Tibial nerve (tissue), 4 donors: Measurements from ENCODE around the gene TMEM151B. TPM values are rescaled to one million over a fixed set of nuclear protein-coding genes. Genes with fewer than 3 reads are reported as not detected.
"Not testable (repeated sequence)": the region's sequence is repeated elsewhere in the genome, so short reads cannot be mapped to it uniquely, and the experiment has no call there.

ENCODE experiments used
- DNase-seq, 2 donors: peaks; one replicate each; pipeline ENCODE4 v3.0.0-alpha.2; 2019; ENCODE audit warnings: low spot score in 2 of 2
- H3K27ac ChIP-seq, 4 donors: fragments of 200-600 bp; sonication (generic) in 3 of 4; one replicate each; pipeline ENCODE4 v1.5.1; 2017 to 2019; ENCODE audit warnings: mild to moderate bottlenecking in 1 of 4
- H3K27me3 ChIP-seq, 2 donors: fragments of 200-600 bp; sonication (generic) in 1 of 2; one replicate each; pipeline versions ENCODE4 v1.5.1 to v1.6.0; 2017 to 2019
- H3K36me3 ChIP-seq, 3 donors: fragments of 200-600 bp; sonication (generic); one replicate each; pipeline ENCODE4 v1.5.1; 2018 to 2019
- H3K4me1 ChIP-seq, 4 donors: fragments of 200-600 bp; sonication (generic) in 3 of 4; one replicate each; pipeline ENCODE4 v1.5.1; 2017 to 2019
- H3K4me3 ChIP-seq, 4 donors: fragments of 200-600 bp; sonication (generic) in 3 of 4; one replicate each; pipeline ENCODE4 v1.5.1; 2017 to 2019; ENCODE audit warnings: mild to moderate bottlenecking in 1 of 4, moderate library complexity in 1 of 4
- H3K9me3 ChIP-seq, 4 donors: fragments of 200-600 bp; sonication (generic) in 3 of 4; one replicate each; pipeline ENCODE4 v1.5.1; 2017 to 2019
- EP300 ChIP-seq, 2 donors: sonication (generic); formaldehyde crosslinking; IDR thresholded peaks; one replicate each; pipeline ENCODE4 v1.6.1; 2017; ENCODE audit warnings: antibody characterized with exemption in 2 of 2, mild to moderate bottlenecking in 1 of 2
- POLR2A ChIP-seq, 2 donors: fragments of 450-650 bp; IDR thresholded peaks; one replicate each; pipeline ENCODE4 v1.6.1; 2017; ENCODE audit warnings: antibody characterized with exemption in 2 of 2, mild to moderate bottlenecking in 2 of 2, moderate library complexity in 2 of 2
- WGBS, 2 donors: methylation state at CpG; one replicate each; pipeline ENCODE4 v1.1.5; 2018; 5-methylcytosine and 5-hydroxymethylcytosine counted together
- total RNA-seq, 4 donors: library from RNA; depleted of rRNA; stranded (reverse); fragments of >200 nt; gene quantifications; one replicate each; pipeline ENCODE4 v1.1.0, GENCODE V29; 2016
- TF ChIP-seq, protein P1 (sequence below), 5 experiments: fragments of 200-600 bp in 3 of 5; fragments of 450-650 bp in 2 of 5; sonication (generic) in 3 of 5; IDR thresholded peaks; one replicate each; pipeline ENCODE4 v1.5.1; 2016 to 2019; ENCODE audit warnings: antibody characterized with exemption in 5 of 5, mild to moderate bottlenecking in 3 of 5, moderate library complexity in 2 of 5

The TMEM151B gene
- total RNA-seq, 4 donors from 2014 or later: 0.42 TPM; not detected in 3

DNA sequence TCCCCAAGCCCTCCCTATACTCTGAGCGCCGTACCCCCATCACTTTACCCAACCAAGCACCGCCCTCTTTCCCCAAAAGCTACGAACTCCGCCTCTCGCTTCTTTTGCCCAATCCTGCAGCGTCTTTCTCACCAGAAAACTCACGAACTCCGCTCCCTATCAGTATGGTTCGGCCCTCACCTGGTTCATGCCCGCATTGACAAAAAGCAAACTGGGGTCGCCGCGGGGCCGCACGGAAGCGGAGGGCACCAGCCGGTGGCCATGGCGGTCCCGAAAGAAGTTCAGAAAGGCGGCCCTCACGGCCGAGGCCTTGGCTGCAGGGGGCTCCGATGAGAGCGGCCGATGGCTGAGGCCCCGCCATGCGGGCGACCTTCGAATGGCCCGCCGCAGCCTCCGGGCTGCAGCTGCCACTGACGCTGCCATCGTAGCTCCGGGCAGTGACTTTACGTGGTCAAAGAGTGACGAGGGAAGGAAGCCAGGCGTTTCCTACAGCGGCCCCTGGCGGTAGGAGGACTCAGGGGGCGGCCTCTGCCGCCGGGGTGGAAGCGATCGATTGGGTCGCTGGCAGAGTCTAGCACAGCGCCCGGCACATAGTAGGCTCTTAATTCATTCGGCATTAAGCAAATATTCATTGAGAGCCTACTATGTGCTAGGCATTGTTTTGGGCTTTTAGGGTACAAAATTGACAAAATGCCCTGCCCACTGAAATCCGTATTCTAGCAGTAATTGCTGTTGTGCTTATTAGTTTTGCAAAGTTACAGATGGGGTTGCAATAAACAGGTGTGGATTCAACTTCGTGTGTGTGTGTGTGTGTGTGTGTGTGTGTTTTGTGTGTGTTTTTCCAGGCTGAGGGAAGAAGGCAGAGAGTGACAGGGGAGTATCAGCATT, 42.9 kb downstream of the TMEM151B start, which contains the start of gene AARS2:
Gene AARS2, minus strand, starts transcription at position 447 of the 888 bp plus-strand sequence. Its CDS starts 24 bp downstream, at position 423.
- H3K27me3 ChIP-seq: no peaks in the 10 kb centered on the region
- TF ChIP-seq POLR2A (IDR thresholded peaks at IDR 0.05): peak in 1 of 2 donors; percentile 37
- TF ChIP-seq, protein P1, sequence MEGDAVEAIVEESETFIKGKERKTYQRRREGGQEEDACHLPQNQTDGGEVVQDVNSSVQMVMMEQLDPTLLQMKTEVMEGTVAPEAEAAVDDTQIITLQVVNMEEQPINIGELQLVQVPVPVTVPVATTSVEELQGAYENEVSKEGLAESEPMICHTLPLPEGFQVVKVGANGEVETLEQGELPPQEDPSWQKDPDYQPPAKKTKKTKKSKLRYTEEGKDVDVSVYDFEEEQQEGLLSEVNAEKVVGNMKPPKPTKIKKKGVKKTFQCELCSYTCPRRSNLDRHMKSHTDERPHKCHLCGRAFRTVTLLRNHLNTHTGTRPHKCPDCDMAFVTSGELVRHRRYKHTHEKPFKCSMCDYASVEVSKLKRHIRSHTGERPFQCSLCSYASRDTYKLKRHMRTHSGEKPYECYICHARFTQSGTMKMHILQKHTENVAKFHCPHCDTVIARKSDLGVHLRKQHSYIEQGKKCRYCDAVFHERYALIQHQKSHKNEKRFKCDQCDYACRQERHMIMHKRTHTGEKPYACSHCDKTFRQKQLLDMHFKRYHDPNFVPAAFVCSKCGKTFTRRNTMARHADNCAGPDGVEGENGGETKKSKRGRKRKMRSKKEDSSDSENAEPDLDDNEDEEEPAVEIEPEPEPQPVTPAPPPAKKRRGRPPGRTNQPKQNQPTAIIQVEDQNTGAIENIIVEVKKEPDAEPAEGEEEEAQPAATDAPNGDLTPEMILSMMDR (IDR thresholded peaks at IDR 0.05): peak; percentile 92 to 98 (median 95)
- peak; percentile 65 to 88 for TF ChIP-seq EP300 (IDR thresholded peaks at IDR 0.05)
- H3K36me3 ChIP-seq: peaks cover 0 to 37% (median 19%) of the 10 kb centered on the region in 3 donors
- peaks cover 0 to 15% (median 9%) of the 10 kb centered on the region in 4 donors for H3K4me1 ChIP-seq
- no peaks in the 10 kb centered on the region for H3K9me3 ChIP-seq
- peak within 1 kb of the TSS; percentile 37 to 84 (median 81) for H3K27ac ChIP-seq
- DNase-seq: peak; percentile 64 to 82
- WGBS, 2 donors: 4 to 5% methylated on average over 31 to 42 of the region's 52 CpGs
- peak within 1 kb of the TSS; percentile 69 to 84 (median 77) for H3K4me3 ChIP-seq

- not testable (repeated sequence) for H3K27me3 ChIP-seq
- 90% methylated on average over 8 of the region's 8 CpGs for WGBS, 2 donors
Measured at GRCh38 chr6:44314657-44315056, 44.4 kb downstream of the TMEM151B start.

GRCh38 chr6:44315516-44315915, 45.3 kb downstream of the TMEM151B start:
- no peak for TF ChIP-seq POLR2A (IDR thresholded peaks at IDR 0.05)
- TF ChIP-seq EP300 (IDR thresholded peaks at IDR 0.05): no peak
- TF ChIP-seq, protein P1 (IDR thresholded peaks at IDR 0.05): no peak
- Histone ChIP-seq H3K36me3 (peaks cover 0 to 13% (median 11%) of the 10 kb centered on the region in 3 donors), H3K4me3 (no peak overlapping the region), H3K27me3 (no peaks in the 10 kb centered on the region), H3K27ac (no peak overlapping the region), H3K9me3 (peaks cover 0 to 3% (median 0%) of the 10 kb centered on the region in 4 donors), H3K4me1 (peaks cover 0 to 15% (median 9%) of the 10 kb centered on the region in 4 donors)
- 79 to 80% methylated on average over 3 of the region's 3 CpGs for WGBS, 2 donors
- DNase-seq: no peak

More at GRCh38 chr6:44314657-44315056, 44.4 kb downstream of the TMEM151B start:
- DNase-seq, H3K27ac ChIP-seq, H3K9me3 ChIP-seq, H3K4me3 ChIP-seq: not testable (repeated sequence)
- H3K4me1 ChIP-seq: peaks cover 0 to 15% (median 9%) of the 10 kb centered on the region in 4 donors
- H3K36me3 ChIP-seq: peaks cover 0 to 22% (median 18%) of the 10 kb centered on the region in 3 donors

DNA sequence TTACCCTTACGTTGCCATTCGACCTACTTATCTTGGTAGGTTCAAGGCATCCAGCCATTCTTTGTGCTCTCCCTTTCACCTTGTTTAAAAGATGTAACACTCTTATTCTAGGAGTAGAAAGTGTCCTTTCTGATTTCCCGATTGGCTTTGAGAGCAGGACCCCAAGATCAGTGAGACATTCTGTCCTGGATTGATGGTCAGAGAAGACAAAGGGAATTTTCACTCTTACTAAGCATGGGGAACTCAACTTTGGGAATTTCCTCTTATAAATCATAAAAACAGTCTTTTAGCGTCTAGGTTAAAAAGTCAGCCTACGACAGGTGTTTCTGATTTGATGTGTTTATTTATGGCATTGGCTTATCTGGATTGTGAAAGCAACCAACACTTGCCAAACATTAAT, 45.7 kb downstream of the TMEM151B start:
- no peak for DNase-seq
- WGBS, 2 donors: 70 to 79% methylated on average over 5 of the region's 5 CpGs
- Histone ChIP-seq H3K4me3 (no peak overlapping the region), H3K27ac (no peak overlapping the region), H3K36me3 (peaks cover 0 to 9% (median 6%) of the 10 kb centered on the region in 3 donors), H3K4me1 (peaks cover 0 to 15% (median 9%) of the 10 kb centered on the region in 4 donors), H3K9me3 (peaks cover 0 to 3% (median 0%) of the 10 kb centered on the region in 4 donors), H3K27me3 (no peaks in the 10 kb centered on the region)
- TF ChIP-seq POLR2A (IDR thresholded peaks at IDR 0.05) (no peak), EP300 (IDR thresholded peaks at IDR 0.05) (no peak)
- TF ChIP-seq, protein P1 (IDR thresholded peaks at IDR 0.05): no peak

DNA sequence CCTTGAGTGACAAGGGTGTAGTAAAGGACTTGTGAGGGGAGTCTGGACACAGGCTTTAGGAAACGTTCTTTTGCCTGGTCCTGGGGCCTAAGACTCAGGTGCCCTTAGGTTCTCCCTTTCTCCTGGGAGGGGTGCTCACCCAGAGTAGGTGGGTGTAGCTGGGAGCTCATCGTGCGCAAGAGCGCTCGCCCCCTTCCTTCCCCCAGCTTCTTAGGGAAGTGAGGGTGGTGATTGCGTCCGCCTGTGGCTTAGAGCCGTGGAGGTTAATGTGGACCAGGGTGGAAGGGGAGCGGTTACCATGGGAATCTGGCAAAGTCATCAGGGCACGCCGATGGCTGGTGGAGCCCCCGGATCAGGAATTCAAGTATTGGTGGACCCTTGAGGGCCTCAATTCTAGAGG, 46.2 kb downstream of the TMEM151B start:
- Histone ChIP-seq H3K27ac (no peak overlapping the region), H3K27me3 (peaks cover 0 to 1% of the 10 kb centered on the region in 2 donors), H3K4me3 (no peak overlapping the region), H3K4me1 (peaks cover 0 to 13% (median 9%) of the 10 kb centered on the region in 4 donors), H3K36me3 (peaks cover 0 to 4% (median under 1%) of the 10 kb centered on the region in 3 donors), H3K9me3 (peaks cover 0 to 3% (median 0%) of the 10 kb centered on the region in 4 donors)
- no peak for DNase-seq
- 75 to 84% methylated on average over 12 of the region's 12 CpGs for WGBS, 2 donors
- TF ChIP-seq, protein P1 (IDR thresholded peaks at IDR 0.05): no peak
- no peak for TF ChIP-seq EP300 (IDR thresholded peaks at IDR 0.05)
- no peak for TF ChIP-seq POLR2A (IDR thresholded peaks at IDR 0.05)

DNA sequence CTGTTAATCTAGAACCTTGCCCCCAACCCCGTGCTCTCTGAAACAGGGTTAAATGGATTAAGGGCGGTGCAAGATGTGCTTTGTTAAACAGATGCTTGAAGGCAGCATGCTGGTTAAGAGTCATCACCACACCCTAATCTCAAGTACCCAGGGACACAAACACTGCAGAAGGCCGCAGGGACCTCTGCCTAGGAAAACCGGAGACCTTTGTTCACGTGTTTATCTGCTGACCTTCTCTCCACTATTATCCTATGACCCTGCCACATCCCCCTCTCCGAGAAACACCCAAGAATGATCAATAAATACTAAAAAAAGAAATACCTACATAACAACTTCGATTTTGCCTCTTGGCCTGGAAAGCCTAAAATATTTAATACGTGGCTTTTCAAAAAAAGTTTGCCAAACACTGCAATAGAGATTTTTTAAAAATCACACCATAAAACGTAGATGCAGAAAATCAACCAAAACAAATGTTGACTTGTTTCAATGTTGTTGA, 46.9 kb downstream of the TMEM151B start:
- WGBS, 2 donors: 72 to 76% methylated on average over 9 of the region's 9 CpGs
- DNase-seq, H3K4me1 ChIP-seq, H3K27ac ChIP-seq, H3K9me3 ChIP-seq, H3K36me3 ChIP-seq, H3K4me3 ChIP-seq, H3K27me3 ChIP-seq: not testable (repeated sequence)
